GM18867 (cell line): ENCODE results near the gene TECPR2.
A peak's percentile ranks its signal among the peaks of the same experiment; 100 is the strongest.
"Not testable (repeated sequence)": the region's sequence is repeated elsewhere in the genome, so short reads cannot be mapped to it uniquely, and the experiment has no call there.

ENCODE experiments used
- ATAC-seq: cut with Tn5 transposase; IDR thresholded peaks from one replicate; pipeline ENCODE4 v1.9.1; 2021; ENCODE audit warnings: mild to moderate bottlenecking, moderate library complexity; ENCODE audit not compliant: unreplicated experiment

The TECPR2 gene

GRCh38 chr14:102523569-102524450 lies 161.1 kb downstream of the TECPR2 start:
- ATAC-seq = peak; percentile 11

- ATAC-seq = peak; percentile 96
These were observed 161.9 kb downstream of the TECPR2 start for GRCh38 chr14:102524451-102525218.

GRCh38 chr14:102525219-102525928 lies 162.6 kb downstream of the TECPR2 start:
- ATAC-seq = no peak

- ATAC-seq = no peak
These were observed 163.3 kb downstream of the TECPR2 start for GRCh38 chr14:102525929-102526497.

- ATAC-seq = no peak
These were observed 165.9 kb downstream of the TECPR2 start for GRCh38 chr14:102528431-102529170.

- no peak for ATAC-seq
These were observed 168.2 kb downstream of the TECPR2 start for GRCh38 chr14:102530828-102531478.

GRCh38 chr14:102532204-102532658 lies 169.5 kb downstream of the TECPR2 start:
- ATAC-seq = no peak

GRCh38 chr14:102537981-102538601 lies 175.3 kb downstream of the TECPR2 start:
- no peak for ATAC-seq

GRCh38 chr14:102538602-102539543 lies 176.1 kb downstream of the TECPR2 start:
- no peak for ATAC-seq

- ATAC-seq = no peak
These were observed 177.0 kb downstream of the TECPR2 start for GRCh38 chr14:102539544-102540314.

GRCh38 chr14:102540315-102541028 lies 177.7 kb downstream of the TECPR2 start:
- no peak for ATAC-seq

GRCh38 chr14:102541029-102541491 lies 178.3 kb downstream of the TECPR2 start:
- not testable (repeated sequence) for ATAC-seq

GRCh38 chr14:102541771-102542170 lies 179.0 kb downstream of the TECPR2 start:
- ATAC-seq = no peak

- no peak for ATAC-seq
These were observed 181.5 kb downstream of the TECPR2 start for GRCh38 chr14:102544046-102544746.

- no peak for ATAC-seq
These were observed 182.2 kb downstream of the TECPR2 start for GRCh38 chr14:102544747-102545460.
